ENCODE measurements around the gene MAJIN.
"Not testable (repeated sequence)": the region's sequence is repeated elsewhere in the genome, so short reads cannot be mapped to it uniquely, and the experiment has no call there.

The MAJIN gene

DNA sequence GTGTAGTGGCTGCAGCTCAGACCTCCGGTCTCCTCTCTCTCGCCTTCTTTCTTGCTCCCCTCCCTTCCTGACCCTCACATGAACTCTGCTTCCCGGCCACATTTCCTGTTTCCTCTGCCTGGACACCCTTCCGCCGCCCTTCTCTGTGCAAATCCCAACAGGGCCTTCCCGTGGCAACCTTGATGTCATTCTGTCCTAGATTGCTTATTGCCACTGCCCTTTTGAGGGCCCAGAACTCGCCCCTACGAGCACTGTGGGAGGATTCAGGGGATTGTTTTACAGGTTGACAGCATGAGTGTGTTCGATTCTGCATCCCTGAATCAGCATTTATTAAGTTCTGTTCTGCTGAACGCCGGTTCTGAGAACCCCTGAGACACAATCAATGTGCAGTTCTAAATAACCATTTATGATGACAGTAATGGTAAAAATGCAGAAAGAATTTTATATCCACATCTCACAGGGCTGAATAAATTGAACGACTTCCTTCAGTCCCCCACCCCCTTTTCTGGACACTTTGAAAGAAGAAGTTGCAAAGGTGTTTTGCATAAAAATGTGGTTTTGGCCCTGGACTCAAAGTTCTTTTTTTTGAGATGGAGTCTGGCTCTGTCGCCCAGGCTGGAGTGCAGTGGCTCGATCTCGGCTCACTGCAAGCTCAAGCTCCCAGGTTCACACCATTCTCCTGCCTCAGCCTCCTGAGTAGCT is 18.5 kb upstream of the MAJIN start:
- no peak for DNase-seq

DNA sequence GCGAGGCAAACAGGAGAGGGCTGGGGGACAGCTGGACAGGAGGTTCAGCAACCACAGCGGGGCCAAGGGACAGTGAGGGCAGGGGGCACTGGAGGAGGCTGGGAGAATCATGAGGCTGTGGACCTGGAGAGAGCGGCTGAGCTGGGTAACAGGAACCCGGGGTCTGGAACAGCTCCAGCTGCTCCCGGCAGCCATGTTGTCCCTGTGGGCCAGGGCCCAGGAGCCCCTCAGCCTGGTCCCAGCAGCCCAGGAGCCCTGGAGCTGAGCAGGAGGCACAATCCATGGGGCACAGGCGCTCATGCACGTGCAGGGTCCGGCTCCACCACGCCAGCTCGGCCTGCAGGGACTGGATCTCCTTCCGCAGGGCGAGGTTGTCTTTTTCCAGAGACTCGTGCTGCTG is 17.5 kb upstream of the MAJIN start:
- no peak for DNase-seq

DNA sequence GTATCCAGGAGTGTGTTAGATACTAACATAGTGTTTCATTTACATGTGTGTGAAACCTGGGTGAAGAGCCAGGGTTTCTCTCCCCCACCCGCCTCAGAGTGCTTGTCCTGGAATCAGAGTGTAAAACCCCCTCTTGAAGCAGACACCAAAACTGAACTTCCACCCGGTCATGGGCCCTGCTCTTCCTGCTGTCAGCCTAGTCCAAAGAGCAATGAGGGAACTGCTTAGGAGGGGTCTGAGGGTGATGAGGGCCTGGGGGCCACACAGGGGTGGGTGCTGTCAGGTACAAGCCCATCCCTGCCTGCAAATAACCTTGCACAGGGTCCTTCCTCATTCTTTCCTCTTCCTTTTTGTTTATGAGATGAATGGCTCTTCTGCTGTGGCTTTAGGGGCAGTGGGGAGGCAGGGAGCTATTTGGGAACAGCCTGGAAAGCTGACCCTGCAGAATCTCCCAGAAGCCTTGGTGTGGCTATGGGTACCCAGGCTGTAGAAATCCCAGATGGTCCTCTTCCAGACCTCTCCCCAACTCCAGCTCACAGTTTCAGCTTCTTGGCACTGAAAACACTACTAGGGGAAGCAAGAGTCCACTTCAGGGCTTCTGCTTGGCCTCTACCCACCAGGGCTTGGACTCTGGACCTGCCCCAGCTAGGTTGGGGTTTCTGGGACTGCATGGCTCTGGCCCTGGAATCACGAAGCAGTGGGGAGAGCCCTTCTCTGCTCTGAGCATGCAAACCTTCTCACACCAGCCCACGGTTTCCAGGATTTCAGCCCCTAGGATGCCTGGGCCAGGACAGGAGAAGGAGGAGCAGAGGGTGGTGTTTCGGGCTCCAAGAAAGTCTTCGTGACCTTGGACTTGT is 16.3 kb upstream of the MAJIN start:
- no peak for DNase-seq

DNA sequence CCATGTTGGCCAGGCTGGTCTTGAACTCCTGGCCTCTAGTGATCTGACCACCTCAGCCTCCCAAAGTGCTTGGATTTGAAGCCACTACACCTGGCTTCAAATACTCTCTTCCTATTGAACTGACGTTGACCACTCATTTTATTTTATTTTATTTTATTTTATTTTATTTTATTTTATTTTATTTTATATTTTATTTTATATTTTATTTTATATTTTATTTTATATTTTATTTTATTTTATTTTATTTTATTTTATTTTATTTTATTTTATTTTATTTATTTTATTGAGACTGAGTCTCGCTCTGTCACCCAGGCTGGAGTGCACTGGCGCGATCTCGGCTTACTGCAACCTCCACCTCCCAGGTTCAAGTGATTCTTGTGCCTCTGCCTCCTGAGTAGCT is 11.4 kb upstream of the MAJIN start:
- not testable (repeated sequence) for DNase-seq

DNA sequence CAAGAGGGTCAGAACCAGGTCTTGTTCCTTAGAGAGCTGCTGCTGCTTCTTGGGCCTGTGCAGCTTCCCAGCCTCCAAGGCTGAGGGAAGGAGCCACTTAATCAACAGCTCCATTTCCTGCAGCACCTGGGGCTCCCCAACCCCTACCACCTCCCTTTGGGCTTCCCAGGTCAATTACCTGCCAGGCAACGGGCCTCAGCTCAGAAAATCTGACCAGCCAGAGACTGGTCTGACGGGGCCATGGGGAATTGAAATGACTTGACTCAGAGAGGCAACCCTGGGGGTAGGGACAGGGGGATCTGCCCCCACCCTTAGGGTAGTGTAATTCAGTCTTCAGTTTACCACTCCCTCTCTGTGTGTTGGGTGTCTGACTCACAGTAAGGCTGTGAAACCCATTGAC is 4.7 kb upstream of the MAJIN start:
- no peak for DNase-seq

DNA sequence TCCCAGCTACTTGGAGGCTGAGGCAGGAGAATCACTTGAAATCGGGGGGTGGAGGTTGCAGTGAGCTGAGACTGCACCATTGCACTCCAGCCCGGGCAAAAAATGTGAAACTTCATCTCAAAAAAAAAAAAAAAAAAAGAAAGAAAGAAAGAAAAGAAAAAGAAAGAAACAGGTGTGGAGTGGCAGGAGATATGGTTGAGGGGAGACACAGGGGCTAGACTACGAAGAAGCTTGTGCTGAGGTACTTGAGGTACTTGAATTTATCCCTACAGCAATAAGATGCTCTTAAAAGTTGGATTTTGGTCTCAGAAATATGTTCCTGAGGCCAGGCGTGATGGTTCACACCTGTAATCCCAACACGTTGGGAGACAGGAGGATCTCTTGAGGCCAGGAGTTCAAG is 2.2 kb upstream of the MAJIN start:
- DNase-seq = no peak

DNA sequence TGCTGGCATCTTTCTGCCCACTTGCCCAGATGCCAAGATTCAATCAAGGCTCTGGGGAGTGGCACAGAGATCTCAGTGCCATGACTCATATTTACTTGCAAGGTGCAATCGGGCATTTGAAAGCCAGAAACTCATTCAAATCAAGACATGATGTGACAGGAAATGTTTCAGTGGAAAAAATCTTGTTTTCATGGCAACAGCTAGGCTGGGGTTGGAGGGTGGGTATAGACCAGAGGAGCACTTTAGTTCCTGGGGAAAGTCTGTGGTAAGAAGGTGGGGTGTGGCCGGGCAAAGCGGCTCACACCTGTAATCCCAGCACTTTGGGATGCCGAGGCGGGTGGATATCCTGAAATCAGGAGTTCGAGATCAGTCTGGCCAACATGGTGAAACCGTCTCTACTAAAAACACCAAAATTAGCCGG is 1.2 kb downstream of the MAJIN start:
- DNase-seq = no peak

DNA sequence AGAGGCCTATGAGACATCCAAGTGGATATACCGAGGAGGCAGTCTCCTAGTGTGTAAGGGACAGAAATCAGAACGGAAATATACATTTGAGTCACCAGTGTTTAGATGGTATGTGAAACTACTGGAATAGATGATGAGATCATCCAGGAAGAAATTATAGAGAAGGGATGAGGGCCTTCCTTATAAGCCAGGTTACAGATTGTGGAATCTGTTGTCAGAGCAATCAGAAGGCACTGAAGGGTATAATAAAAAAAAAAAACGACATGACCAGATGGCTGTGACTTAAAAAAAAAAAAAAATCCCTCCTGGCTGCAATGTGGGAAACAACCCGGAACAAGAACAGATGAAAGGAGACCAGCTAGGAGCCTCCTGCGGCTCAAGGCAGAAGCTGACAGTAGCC is 2.7 kb downstream of the MAJIN start:
- no peak for DNase-seq

DNA sequence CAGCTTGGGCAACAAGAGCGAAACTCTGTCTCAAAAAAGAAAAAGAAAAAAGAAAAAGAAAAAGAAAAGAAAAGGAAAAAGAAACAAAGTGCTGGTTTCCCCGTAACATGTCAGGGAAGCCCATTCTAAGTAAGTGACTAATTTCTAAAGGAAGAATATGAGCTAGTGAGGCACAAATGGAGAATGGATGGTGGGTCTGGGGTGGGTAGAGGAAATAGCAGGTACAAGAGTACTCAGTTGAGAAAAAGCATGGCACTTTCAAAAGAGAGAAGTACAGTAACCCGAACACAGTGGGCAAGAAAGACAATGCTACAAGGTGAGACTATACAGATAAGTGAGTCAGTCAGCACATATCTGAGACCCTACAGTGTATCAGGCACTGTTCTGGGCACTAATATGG is 4.5 kb downstream of the MAJIN start:
- no peak for DNase-seq

DNA sequence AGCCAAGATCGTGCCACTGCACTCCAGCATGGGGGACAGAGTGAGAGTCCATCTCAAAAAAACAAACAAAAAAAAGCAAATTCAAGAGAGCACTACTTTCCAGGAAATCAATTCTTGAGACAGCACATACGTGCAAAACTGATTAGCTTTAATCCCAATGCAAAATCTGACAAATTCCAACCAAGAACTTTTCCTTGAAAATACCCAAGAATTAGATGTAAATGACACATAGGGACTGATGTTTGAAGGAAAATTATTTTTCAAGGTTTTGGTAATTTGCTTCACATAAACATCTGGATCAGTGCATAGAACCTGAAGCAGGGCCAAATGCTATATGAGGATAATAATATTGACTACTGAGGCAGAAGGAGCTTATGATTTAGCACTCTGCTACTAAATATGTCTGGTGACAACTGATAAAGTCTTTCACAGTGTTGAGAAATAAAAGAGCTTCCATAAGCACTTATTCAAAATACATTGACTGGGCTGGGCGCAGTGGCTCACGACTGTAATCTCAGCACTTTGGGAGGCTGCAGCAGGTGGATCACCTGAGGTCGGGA is 8.8 kb downstream of the MAJIN start:
- DNase-seq = no peak

DNA sequence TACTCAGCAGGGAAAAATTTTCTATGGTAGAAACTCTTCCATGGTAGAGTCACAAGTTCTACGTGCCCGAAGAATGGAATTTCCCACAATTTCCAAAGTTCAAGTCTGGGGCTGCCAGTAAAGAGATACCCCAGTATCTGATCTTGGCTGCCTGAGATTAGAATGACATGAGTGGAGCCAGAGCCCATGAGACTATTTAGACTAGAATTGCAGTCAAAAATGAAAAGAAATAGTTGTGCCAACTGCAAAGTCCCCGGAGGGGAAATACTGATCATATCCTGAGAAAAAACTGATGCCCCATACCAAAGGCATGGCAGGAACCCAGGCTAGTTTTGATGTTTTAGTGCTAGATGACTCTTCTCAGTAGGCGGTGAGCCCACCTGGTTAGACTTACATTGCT is 11.2 kb downstream of the MAJIN start:
- DNase-seq = no peak

DNA sequence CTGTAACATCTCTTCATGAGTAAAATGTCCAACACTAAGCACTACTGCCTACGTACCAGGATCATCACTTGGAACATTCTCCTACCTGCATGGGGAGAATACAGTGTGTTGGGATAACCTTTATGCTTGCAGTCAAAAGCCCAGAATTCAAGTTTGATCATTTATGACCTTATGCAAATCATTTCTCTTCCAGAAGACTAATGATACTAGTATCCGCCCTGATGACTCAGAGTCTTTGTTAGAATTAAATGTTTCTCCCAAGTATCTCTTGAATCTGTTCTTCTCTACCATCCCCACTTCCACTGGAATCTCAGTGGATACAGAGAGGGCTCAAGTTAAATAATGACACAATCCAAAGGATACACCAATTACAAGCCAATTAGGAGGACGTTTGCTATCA is 12.4 kb downstream of the MAJIN start:
- no peak for DNase-seq

DNA sequence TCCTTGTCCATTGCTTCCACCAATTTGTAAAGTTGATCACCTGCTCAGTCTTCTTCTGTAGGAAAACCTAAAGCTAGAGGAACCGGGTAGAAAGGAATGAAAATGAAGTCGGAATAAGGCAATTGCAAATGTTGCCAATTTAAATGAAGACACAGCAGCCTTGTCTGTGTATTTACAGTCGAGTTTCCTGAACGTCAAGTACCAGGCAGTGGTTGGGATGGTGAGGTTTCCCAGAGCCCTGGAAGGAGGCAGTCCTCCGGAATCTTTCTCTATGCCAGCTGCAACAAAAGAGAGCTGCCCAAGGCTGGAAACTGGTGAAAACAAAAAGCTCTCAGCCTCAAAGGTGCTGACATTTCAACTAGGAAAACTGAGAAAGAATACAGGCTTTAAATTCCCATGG is 17.7 kb downstream of the MAJIN start:
- DNase-seq = no peak

DNA sequence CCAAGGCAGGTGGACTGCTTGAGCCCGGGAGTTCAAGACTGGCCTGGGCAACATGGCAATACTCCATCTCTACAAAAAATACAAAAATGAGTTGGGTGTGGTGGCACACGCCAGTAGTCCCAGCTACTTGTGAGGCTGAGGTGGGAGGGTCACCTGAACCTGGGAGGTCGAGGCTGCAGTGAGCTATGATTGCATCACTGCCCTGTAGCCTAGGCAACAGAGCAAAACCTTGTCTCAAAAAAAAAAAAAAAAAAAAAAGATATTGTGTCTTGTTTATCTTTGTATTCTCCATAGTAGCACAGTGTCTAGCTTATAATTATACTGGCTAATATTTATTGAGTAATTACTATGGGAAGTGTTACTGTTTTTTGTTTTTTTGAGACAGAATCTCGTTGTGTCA is 20.4 kb downstream of the MAJIN start:
- DNase-seq = no peak

DNA sequence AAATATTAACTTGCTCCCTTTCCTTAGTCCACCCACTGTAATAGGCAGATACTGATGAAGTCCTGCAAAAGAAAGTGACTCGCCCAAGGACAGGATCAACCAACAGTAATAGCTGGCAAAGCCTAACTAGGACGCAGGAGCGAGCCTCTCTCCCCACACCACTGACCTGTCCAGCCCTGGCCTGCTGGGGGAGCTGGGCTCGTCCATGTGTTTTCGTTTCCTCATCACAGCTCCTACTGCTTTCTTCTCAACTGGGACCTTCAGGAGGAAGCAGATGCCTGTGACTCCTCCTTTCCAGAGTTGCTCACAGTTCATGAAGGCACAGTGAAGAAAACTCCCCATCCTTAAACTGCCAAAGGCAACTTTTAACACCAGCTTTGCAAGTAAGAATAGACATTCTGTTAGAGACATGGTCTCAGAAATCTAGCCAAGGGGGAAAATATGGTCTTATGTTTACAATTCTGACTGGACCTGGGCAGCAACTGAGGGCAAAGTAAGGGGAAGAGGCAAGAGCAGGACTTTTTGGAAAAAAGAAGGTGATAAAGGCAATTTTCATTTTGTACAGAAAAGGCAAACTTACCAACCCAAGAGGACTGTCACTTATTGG is 24.6 kb downstream of the MAJIN start:
- DNase-seq = no peak

DNA sequence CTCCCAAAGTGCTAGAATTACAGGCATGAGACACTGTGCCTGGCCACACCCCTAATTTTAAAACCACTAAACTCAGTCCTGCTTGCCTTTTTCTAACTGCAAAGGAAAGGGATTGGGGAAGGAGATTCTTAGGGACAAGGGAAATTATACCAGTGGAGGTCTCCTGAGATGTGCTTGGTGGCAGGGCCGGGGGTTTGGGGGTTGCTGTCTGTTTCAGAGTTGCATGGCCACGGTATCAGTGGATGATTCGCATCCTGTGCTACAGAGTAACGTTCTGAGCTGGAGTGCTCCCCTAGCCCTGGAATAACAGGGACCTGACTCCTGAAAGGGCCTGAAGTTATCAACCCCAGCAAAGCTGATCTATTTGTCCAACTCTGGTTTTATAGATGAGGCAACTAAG is 35.4 kb downstream of the MAJIN start:
- DNase-seq = no peak

DNA sequence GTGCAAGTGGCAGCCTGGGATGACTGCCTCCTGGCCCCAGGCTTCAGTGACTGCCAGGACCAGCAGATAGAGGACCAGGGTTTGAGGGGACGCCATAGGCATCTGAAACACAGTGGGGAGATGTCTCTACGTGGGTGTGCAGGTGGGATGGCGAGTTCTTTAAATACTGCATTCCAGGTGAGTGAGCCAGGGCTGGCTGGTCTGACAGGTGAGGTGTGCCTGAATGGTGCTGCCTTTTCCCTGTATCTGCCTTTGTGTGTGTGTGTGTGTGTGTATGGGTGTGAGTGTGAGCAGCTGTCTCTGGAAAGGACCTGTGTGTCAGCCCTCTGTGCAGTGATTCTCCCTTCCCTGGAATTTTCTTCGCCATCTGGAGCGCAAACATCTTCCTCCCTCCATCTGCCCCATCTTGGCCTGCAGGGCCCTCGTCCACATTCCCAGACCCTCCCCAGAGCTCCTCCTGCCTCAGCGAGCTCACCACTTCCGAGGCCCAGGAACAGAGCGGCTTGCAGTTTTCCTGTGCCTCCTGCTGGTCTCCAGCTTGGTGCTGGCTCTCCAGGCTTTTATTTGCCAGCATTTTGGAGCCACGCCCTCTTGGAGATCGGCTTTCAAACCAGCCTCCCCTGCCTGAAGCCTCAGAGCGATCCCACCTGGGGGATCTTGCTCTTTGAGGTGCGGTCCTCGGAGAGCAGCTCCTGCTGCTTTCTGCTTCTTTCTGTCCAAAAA is 36.4 kb downstream of the MAJIN start, which contains the start of gene GPHA2:
GPHA2 (minus strand) TSS at position 535 of the 723 bp plus-strand sequence; CDS start at position 102, 433 bp downstream.
- DNase-seq = no peak

DNA sequence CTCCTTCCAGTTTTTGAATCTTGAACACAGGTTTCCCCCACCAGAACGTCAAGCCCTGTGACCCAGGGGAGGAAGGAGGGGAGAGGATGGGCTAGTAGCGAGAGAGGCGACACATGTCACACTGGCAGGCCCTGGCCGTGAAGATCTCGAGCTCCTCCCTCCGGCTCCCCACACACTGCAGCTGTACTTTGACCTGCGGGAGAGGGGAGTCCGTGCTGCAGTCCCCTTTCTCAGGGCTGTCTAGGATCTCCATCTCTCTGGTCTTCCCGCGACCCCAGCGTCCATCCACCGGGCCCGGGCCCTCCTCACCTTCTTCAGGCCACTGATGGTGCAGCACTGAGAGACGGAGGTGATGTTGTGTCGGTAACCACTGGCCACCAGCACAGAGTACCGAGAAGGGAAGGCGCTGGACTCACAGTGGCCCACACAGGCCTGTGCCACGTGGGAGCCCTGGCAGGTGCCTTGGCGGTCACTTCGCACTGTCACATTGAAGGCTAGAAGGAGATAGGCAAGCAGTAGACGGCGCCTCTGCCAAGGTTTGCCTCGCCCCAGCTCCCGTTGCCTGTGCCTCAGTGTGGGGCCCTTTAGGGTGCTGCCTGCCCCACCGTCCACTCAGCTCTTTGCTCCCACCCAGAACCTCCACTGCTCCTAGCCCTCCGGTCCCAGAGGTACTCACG is 37.1 kb downstream of the MAJIN start:
- no peak for DNase-seq

DNA sequence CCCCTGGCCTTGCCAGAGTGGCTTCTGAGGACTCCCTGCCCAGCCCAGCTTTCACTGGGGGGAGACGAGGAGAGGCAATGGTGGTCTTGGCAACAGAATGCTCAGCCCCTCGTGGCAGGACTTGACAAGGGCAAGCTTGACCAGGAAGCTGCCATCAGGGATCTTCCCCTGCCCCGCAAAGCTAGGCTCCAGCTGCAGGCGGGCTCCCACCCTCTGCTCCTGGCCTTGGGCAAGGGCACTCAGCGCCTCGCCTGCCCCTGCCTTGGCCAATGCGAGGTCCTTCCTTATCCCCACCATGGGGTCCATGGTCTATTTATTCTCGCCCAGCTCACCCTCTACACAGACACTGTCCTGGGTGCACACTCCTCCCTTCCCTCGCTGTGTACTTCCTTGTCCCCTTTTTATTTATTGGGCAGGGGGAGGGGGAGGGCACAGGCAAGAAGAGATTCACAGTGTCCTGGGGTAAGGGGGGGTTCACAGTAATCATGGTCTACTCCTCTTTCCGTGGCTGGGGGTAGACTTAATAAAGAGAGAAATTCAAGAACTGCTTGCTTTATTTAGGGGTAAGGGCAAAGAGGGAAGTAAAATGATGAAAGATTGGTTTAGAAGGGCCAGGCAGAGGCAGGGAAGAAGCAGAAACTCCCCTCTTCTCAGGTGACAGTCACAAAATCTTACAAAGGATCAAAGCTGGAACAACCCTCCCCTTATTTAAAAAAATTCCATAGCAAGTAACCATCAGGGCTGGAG is 37.8 kb downstream of the MAJIN start:
- DNase-seq = no peak

DNA sequence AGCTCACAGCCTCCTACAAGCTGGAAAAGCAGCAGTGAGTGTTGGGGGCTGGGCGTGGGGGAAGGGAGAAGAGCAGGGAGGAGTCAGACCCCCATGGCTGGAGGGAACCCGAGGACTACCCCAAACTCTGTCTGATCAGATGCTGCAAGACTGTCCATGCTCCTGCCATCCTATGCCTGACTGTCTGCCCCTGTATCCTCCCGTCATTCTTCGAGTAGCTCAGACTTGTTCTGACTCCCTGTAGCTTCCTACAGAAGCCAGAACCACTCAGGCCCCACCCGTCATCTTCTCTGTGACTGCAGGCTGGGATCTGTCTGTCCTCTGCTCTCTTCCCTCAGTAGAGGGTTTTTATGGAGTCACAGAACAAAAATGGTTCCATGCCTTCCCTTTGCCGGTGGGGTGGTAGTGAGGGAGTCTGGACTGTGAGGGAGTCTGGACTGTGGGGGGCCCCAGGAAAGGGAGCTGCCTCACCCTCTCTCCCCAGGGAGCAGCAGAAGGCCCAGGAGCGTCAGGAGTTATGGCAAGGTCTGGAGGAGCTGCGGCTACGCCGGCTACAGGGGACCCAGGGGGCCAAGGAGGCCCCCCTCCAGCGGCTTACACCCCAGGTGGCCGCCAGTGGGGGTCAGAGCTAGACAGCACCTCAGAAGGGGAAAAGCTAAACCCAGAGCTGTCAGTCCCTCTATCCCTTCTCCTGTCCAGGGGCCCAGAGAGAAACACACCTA is 38.5 kb downstream of the MAJIN start:
- no peak for DNase-seq

DNA sequence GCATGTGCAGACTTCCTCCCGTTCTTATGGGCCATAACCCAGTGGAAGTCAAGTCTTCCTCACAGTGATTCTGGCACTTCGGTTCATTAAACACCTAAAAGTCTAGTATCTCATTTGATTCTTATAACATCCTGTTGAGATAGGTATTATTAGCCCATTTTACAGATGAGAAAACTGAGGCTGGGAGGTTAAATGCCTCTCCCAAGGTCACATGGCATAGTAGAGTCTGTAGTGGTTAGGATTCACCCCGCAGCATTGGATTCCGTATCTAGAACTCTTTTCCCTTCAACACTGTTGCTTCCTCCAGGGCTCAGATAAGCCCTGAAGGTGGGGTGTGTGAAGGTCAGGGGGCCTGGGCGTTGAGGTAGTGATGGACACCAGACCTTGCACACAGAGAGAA is 39.6 kb downstream of the MAJIN start:
- DNase-seq = no peak

All from NCI-H2081 treated with DMSO at 0.1 percent for 48 hours (cell line).